Activated CD8-positive, alpha-beta T cell treated with anti-CD3 and anti-CD28 coated beads for 36 hours (primary cell): ENCODE data around the gene EIF3K. TPM values are rescaled to one million over a fixed set of nuclear protein-coding genes. Genes with fewer than 3 reads are reported as not detected.

Experiments used
- ATAC-seq: fragments of 200-7000 bp; cut with Tn5 transposase; one replicate; pipeline ENCODE4 v1.10.0; 2021; ENCODE audit warnings: mild to moderate bottlenecking, moderate library complexity
- CTCF ChIA-PET: fragments of 350-600 bp; sonication (Branson Sonifier 250); formaldehyde crosslinking; loops from one replicate; lab custom pipeline; 2021; ENCODE audit warnings: antibody characterized with exemption; lab: Charles Lee
- POLR2A ChIA-PET: fragments of 350-600 bp; sonication (Branson Sonifier 250); formaldehyde crosslinking; loops from one replicate; lab custom pipeline; 2021; ENCODE audit warnings: antibody characterized with exemption; lab: Charles Lee
- DNase-seq: peaks from one replicate; pipeline ENCODE4 v3.0.0-alpha.2; 2020
- H3K27ac Mint-ChIP-seq: one replicate; pipeline ENCODE4 v1.8.0; 2021; ENCODE audit warnings: mild to moderate bottlenecking, mixed read lengths
- H3K27me3 Mint-ChIP-seq: one replicate; pipeline ENCODE4 v1.8.0; 2021; ENCODE audit warnings: mixed read lengths
- H3K36me3 Mint-ChIP-seq: one replicate; pipeline ENCODE4 v1.8.0; 2021; ENCODE audit warnings: low read depth, mixed read lengths
- H3K4me1 Mint-ChIP-seq: one replicate; pipeline ENCODE4 v1.8.0; 2021; ENCODE audit warnings: low read depth, mixed read lengths
- H3K4me3 Mint-ChIP-seq: one replicate; pipeline ENCODE4 v1.8.0; 2021; ENCODE audit warnings: mild to moderate bottlenecking, moderate library complexity, mixed read lengths
- H3K9me3 Mint-ChIP-seq: one replicate; pipeline ENCODE4 v1.8.0; 2021; ENCODE audit warnings: mixed read lengths
- CTCF ChIP-seq: fragments of 200-600 bp; IDR thresholded peaks from one replicate; pipeline ENCODE4 v1.8.0; 2022; ENCODE audit warnings: antibody characterized with exemption, mild to moderate bottlenecking
- intact Hi-C: fragments of 100-400 bp; cut with micrococcal nuclease; formaldehyde crosslinking; loops from one replicate; pipeline ENCODE4 v1.10.0; 2022
- total RNA-seq, 2 experiments: library from RNA; stranded (reverse); gene quantifications; one replicate each; pipeline ENCODE4 v1.2.3, GENCODE V29; 2021

EIF3K gene
- total RNA-seq, 2 experiments from 2014 or later, result 306 to 308 TPM

DNA sequence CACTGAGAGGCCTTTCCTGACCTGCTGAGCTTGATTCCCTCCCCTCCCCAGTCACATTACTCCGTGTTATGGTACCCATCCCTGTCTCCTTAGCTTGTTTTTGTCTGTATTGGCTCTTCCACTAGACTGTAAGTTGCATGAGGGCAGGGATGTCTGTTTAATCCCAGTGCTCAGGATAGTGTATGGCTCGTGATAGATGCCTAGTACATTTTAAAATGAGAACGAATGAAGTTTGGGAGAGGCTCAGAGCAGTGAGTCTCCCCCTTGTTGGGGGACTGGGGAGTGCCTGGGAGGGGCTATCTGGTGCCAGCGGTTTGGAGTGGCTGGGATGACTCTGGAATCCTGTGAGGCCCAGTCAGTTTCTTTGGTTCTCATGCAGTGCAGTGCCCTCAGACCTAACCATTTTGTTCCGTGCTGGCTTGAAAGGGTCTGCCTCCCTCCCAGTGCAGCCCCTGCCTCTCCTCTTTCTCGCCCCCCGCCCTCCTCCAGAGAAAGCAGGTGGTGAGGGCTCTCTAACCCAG is 63.9 kb downstream of the EIF3K start:
- peaks cover 22% of the 10 kb centered on the region for H3K36me3 Mint-ChIP-seq
- no peak for DNase-seq
- peak overlapping the region; percentile 78 for H3K27ac Mint-ChIP-seq
- no peaks in the 10 kb centered on the region for H3K27me3 Mint-ChIP-seq
- ChIA-PET CTCF (interaction anchor here (1.0 to 1.9 kb wide), 2 partner anchors 48 to 280 kb away, joined by 4 to 8 read pairs; partner anchors contain the start of gene FAM98C), POLR2A (interaction anchor here (2.5 kb wide), 1 partner anchor 26 kb away, joined by 7 read pairs; no protein-coding TSS in a partner anchor)
- H3K4me3 Mint-ChIP-seq, result no peak overlapping the region
- no peak for TF ChIP-seq CTCF
- ATAC-seq, result no peak
- H3K4me1 Mint-ChIP-seq, result peaks cover 75% of the 10 kb centered on the region
- intact Hi-C loops, result no loop called here
- H3K9me3 Mint-ChIP-seq, result no peaks in the 10 kb centered on the region

- H3K36me3 Mint-ChIP-seq, result peaks cover 22% of the 10 kb centered on the region
- ChIA-PET CTCF (interaction anchor here (1.0 to 1.9 kb wide), 2 partner anchors 49 to 280 kb away, joined by 4 to 8 read pairs; partner anchors contain the start of gene FAM98C), POLR2A (interaction anchor here (2.5 kb wide), 1 partner anchor 27 kb away, joined by 7 read pairs; no protein-coding TSS in a partner anchor)
- H3K27me3 Mint-ChIP-seq, result no peaks in the 10 kb centered on the region
- intact Hi-C loops, result no loop called here
- H3K27ac Mint-ChIP-seq, result peak overlapping the region; percentile 78
- no peaks in the 10 kb centered on the region for H3K9me3 Mint-ChIP-seq
- ATAC-seq (peak; percentile 63), DNase-seq (peak; percentile 76)
- H3K4me3 Mint-ChIP-seq, result no peak overlapping the region
- TF ChIP-seq CTCF, result no peak
- peaks cover 72% of the 10 kb centered on the region for H3K4me1 Mint-ChIP-seq
Observed at GRCh38 chr19:38683393-38684077, 64.5 kb downstream of the EIF3K start.

GRCh38 chr19:38684078-38684861 is 65.3 kb downstream of the EIF3K start:
- peaks cover 74% of the 10 kb centered on the region for H3K4me1 Mint-ChIP-seq
- no peak overlapping the region for H3K4me3 Mint-ChIP-seq
- peak overlapping the region; percentile 78 for H3K27ac Mint-ChIP-seq
- ATAC-seq, result peak; percentile 48
- H3K9me3 Mint-ChIP-seq, result no peaks in the 10 kb centered on the region
- ChIA-PET POLR2A (no interaction called here), CTCF (interaction anchor here (1.0 kb wide), 1 partner anchor 281 kb away, joined by 4 read pairs; the partner anchor contains the start of gene FAM98C)
- no peak for TF ChIP-seq CTCF
- intact Hi-C loops, result no loop called here
- peaks cover 24% of the 10 kb centered on the region for H3K36me3 Mint-ChIP-seq
- peak; percentile 66 for DNase-seq
- H3K27me3 Mint-ChIP-seq, result no peaks in the 10 kb centered on the region

- ChIA-PET CTCF (interaction anchor here (0.6 kb wide), 1 partner anchor 29 kb away, joined by 3 read pairs; no protein-coding TSS in a partner anchor), POLR2A (interaction anchor here (0.7 kb wide), 1 partner anchor 187 kb away, joined by 3 read pairs; no protein-coding TSS in a partner anchor)
- Mint-ChIP-seq H3K4me3 (no peak overlapping the region), H3K4me1 (peaks cover 69% of the 10 kb centered on the region), H3K36me3 (peaks cover 23% of the 10 kb centered on the region), H3K27me3 (no peaks in the 10 kb centered on the region), H3K27ac (peak overlapping the region; percentile 84), H3K9me3 (no peaks in the 10 kb centered on the region)
- TF ChIP-seq CTCF, result no peak
- intact Hi-C loops, result loop anchor here (5.0 kb wide), 1 partner anchor 38 kb away; the partner anchor contains the start of gene ACTN4
- ATAC-seq, result no peak
- no peak for DNase-seq
Observed at GRCh38 chr19:38684862-38685665, 66.1 kb downstream of the EIF3K start.
